Natural killer cell (primary cell): ENCODE results near the gene COL16A1. TPM values are rescaled to one million over a fixed set of nuclear protein-coding genes. Genes with fewer than 3 reads are reported as not detected.
A peak's percentile ranks its signal among the peaks of the same experiment; 100 is the strongest.

Experiments
- ATAC-seq, 3 donors: fragments of 150-1000 bp in 2 of 3; fragments of 200-7000 bp in 1 of 3; cut with Tn5 transposase; 1 replicate in 1 of 3; 2 replicates in 2 of 3; pipeline ENCODE4 v1.10.0; 2021; ENCODE audit warnings: mild to moderate bottlenecking in 2 of 3, moderate library complexity in 2 of 3
- DNase-seq, 2 donors: peaks; one replicate each; pipeline versions ENCODE4 v3.0.0 to v3.0.0-alpha.2; 2013 to 2021; ENCODE audit warnings: mixed read lengths in 1 of 2
- H3K27ac ChIP-seq: one replicate; pipeline ENCODE4 v1.5.1; 2013; ENCODE audit warnings: mild to moderate bottlenecking, low read length
- H3K27me3 ChIP-seq: one replicate; pipeline ENCODE4 v1.6.1; 2013; ENCODE audit warnings: low read length; ENCODE audit not compliant: control insufficient read depth, insufficient read depth
- H3K36me3 ChIP-seq: one replicate; pipeline ENCODE4 v1.6.1; 2013; ENCODE audit warnings: low read length; ENCODE audit not compliant: control insufficient read depth, insufficient read depth
- H3K4me1 ChIP-seq: one replicate; pipeline ENCODE4 v1.6.1; 2013; ENCODE audit warnings: low read length; ENCODE audit not compliant: control insufficient read depth, insufficient read depth
- H3K4me3 ChIP-seq: one replicate; pipeline ENCODE4 v1.5.1; 2013; ENCODE audit warnings: low read length
- H3K9me3 ChIP-seq: one replicate; pipeline ENCODE4 v1.6.1; 2013; ENCODE audit warnings: low read length; ENCODE audit not compliant: control insufficient read depth, insufficient read depth
- H3K27ac Mint-ChIP-seq, 2 donors: one replicate each; pipeline ENCODE4 v1.8.0; 2022; ENCODE audit warnings: mild to moderate bottlenecking in 2 of 2, mixed read lengths in 2 of 2, moderate library complexity in 1 of 2
- H3K27me3 Mint-ChIP-seq, 2 donors: one replicate each; pipeline ENCODE4 v1.8.0; 2022; ENCODE audit warnings: low read depth in 2 of 2, mixed read lengths in 2 of 2
- H3K36me3 Mint-ChIP-seq: one replicate; pipeline ENCODE4 v1.8.0; 2022; ENCODE audit warnings: mixed read lengths
- H3K4me1 Mint-ChIP-seq, 2 donors: one replicate each; pipeline ENCODE4 v1.8.0; 2022; ENCODE audit warnings: mixed read lengths in 2 of 2
- H3K4me3 Mint-ChIP-seq: one replicate; pipeline ENCODE4 v1.8.0; 2022; ENCODE audit warnings: mild to moderate bottlenecking, moderate library complexity, mixed read lengths
- H3K9me3 Mint-ChIP-seq, 2 donors: one replicate each; pipeline ENCODE4 v1.8.0; 2022; ENCODE audit warnings: mixed read lengths in 2 of 2
- WGBS: methylation state at CpG from one replicate; pipeline ENCODE4 v1.1.7; 2013; ENCODE audit warnings: missing lambda C conversion rate; ENCODE audit not compliant: insufficient coverage; 5-methylcytosine and 5-hydroxymethylcytosine counted together
- intact Hi-C: fragments of 100-400 bp; cut with micrococcal nuclease; formaldehyde crosslinking; loops from one replicate; pipeline ENCODE4 v1.14.2; 2022
- total RNA-seq, 4 donors: library from RNA; stranded (reverse); fragments of 120-200 nt in 1 of 4; gene quantifications; one replicate each; pipeline versions ENCODE4 v1.2.3 to v1.2.4, GENCODE V29; 2013 to 2022
- TF ChIP-seq, protein P1 (sequence below): fragments of 200-600 bp; IDR thresholded peaks from one replicate; pipeline ENCODE4 v1.8.0; 2022; ENCODE audit warnings: antibody characterized with exemption

COL16A1 gene
- total RNA-seq, 3 donors from 2014 or later (not counting 1 experiment from before 2014, with no cell fraction given), result 0.14 TPM; not detected in 2

DNA sequence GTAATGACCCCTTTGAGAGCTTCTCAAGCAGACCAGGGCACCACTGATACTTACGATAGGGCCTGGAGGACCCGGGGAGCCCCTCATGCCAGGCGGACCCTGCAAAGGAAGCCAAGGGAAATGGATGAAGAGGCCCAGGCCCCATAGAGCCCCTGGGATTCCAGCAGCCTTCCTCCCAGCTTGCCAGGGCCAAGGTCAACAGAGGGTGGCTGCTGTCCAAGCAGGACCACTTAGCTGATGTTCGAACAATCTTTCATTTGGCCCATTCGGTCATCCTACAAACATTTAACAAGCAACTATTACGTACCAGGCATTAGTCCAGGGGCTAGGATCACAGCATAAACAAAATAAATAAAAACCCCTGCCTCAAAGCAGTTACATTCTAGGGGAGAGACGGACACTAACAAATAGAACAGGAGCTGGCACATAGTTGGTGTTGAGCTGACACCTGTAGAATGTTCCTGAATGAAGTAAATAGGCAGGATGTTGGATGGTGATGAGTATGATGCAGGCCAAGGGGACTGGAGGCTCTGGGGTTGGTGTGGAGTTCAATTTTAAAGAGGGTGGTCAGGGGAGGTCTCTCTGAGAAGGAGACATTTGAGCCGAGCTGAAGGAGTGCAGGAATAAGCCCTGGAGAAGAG is 32.1 kb downstream of the COL16A1 start:
- Mint-ChIP-seq H3K4me3 (no peak overlapping the region), H3K27ac (no peak overlapping the region), H3K36me3 (no peaks in the 10 kb centered on the region), H3K27me3 (peaks cover 23 to 25% of the 10 kb centered on the region in 2 donors), H3K4me1 (peaks cover 7 to 12% of the 10 kb centered on the region in 2 donors), H3K9me3 (no peaks in the 10 kb centered on the region)
- Histone ChIP-seq H3K27ac (no peak overlapping the region), H3K4me3 (no peak overlapping the region), H3K4me1 (peaks cover 11% of the 10 kb centered on the region), H3K36me3 (no peaks in the 10 kb centered on the region), H3K27me3 (peaks cover 6% of the 10 kb centered on the region), H3K9me3 (no peaks in the 10 kb centered on the region)
- DNase-seq (no peak), ATAC-seq (no peak)
- WGBS, result 94% methylated on average over 8 of the region's 8 CpGs
- TF ChIP-seq, protein P1, sequence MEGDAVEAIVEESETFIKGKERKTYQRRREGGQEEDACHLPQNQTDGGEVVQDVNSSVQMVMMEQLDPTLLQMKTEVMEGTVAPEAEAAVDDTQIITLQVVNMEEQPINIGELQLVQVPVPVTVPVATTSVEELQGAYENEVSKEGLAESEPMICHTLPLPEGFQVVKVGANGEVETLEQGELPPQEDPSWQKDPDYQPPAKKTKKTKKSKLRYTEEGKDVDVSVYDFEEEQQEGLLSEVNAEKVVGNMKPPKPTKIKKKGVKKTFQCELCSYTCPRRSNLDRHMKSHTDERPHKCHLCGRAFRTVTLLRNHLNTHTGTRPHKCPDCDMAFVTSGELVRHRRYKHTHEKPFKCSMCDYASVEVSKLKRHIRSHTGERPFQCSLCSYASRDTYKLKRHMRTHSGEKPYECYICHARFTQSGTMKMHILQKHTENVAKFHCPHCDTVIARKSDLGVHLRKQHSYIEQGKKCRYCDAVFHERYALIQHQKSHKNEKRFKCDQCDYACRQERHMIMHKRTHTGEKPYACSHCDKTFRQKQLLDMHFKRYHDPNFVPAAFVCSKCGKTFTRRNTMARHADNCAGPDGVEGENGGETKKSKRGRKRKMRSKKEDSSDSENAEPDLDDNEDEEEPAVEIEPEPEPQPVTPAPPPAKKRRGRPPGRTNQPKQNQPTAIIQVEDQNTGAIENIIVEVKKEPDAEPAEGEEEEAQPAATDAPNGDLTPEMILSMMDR, result no peak
- intact Hi-C loops, result no loop called here

DNA sequence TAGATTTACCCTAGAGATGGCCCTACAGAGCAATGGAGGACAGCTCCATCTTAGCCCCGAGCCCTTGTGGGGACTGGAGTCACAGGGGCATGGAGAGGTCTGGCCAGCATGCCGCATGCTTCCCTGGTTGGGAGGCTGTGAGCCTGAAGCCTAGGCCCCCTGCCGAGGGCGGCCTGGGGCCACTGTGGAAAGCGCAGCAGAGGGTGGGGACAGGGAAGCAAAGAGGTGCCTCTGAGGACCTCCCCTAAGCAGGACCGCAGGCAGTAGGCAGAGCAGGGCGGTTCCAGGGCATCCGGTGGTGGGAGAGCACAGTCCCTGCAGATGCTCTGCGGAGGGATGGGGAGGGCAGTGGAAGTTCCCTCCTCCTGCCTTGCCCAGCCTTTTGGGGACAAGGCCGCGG is 32.7 kb downstream of the COL16A1 start:
- H3K4me3 Mint-ChIP-seq, result no peak overlapping the region

DNA sequence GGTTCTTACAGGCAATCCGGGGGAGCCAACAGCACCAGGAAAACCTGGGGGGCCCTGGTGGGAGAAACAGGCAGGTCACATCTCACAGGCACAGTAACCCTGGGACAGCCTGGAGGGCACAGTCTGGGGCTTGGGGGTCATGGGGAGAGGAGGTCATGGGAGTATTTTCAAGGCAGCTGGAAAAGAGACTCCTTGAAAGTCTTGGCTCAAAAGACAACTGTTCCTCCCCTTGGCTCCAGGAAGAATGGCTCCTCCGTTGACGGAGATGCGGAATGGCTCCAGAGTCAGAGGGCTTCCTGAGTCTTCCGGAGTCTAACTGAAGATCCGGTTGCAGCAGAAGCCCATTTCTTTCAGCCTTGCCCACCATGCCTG is 33.2 kb downstream of the COL16A1 start:
- WGBS, result 78% methylated on average over 6 of the region's 6 CpGs
- H3K4me1 Mint-ChIP-seq, result peaks cover 7 to 12% of the 10 kb centered on the region in 2 donors
- H3K4me1 ChIP-seq, result peaks cover 11% of the 10 kb centered on the region
- no peaks in the 10 kb centered on the region for H3K36me3 Mint-ChIP-seq
- TF ChIP-seq, protein P1, result no peak
- H3K36me3 ChIP-seq, result no peaks in the 10 kb centered on the region
- DNase-seq, result no peak
- no peak for ATAC-seq
- H3K4me3 ChIP-seq, result no peak overlapping the region
- H3K4me3 Mint-ChIP-seq, result peak overlapping the region; percentile 41
- H3K27ac Mint-ChIP-seq, result peak overlapping the region in 1 of 2 donors; percentile 33
- peaks cover 23 to 25% of the 10 kb centered on the region in 2 donors for H3K27me3 Mint-ChIP-seq
- H3K27me3 ChIP-seq, result peaks cover 6% of the 10 kb centered on the region
- intact Hi-C loops, result no loop called here
- H3K9me3 ChIP-seq, result no peaks in the 10 kb centered on the region
- no peak overlapping the region for H3K27ac ChIP-seq
- no peaks in the 10 kb centered on the region for H3K9me3 Mint-ChIP-seq

More for the DNA sequence above, 32.7 kb downstream of the COL16A1 start:
- Histone ChIP-seq H3K27ac (no peak overlapping the region), H3K36me3 (no peaks in the 10 kb centered on the region), H3K4me1 (peaks cover 11% of the 10 kb centered on the region), H3K9me3 (no peaks in the 10 kb centered on the region), H3K4me3 (no peak overlapping the region), H3K27me3 (peaks cover 6% of the 10 kb centered on the region)
- DNase-seq, result no peak
- H3K27me3 Mint-ChIP-seq, result peaks cover 23 to 25% of the 10 kb centered on the region in 2 donors
- no peaks in the 10 kb centered on the region for H3K36me3 Mint-ChIP-seq
- TF ChIP-seq, protein P1, result no peak
- H3K9me3 Mint-ChIP-seq, result no peaks in the 10 kb centered on the region
- WGBS, result 93% methylated on average over 11 of the region's 11 CpGs
- ATAC-seq, result no peak
- no peak overlapping the region for H3K27ac Mint-ChIP-seq
- peaks cover 7 to 12% of the 10 kb centered on the region in 2 donors for H3K4me1 Mint-ChIP-seq
- intact Hi-C loops, result no loop called here
